ENCODE results near the gene HP.

DNA sequence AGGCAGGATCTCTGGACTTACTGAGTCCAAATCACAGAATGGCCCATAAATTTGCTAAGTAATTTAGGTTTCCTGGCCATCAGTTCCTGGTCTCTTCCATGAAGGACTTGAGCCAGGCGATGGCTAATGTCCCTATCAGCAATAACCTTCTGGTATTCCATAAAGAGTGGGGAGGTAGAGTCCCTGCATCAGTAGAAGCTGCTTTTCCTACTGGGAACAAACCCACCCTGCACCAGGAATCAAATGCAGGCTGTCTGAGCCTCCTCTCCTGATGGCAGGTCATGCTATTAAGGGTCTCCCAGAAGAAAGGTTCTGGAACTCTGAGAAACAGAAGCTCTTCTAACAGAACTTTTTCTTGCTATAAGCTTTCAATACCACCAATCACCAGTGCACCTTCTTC is 7.3 kb downstream of the HP start:
- no peak for TF ChIP-seq POLR2A (IDR thresholded peaks at IDR 0.05; ENCODE audit: low read depth, low read length)
- no peak for TF ChIP-seq SPI1 (IDR thresholded peaks at IDR 0.05; ENCODE audit: low read depth, low read length)
- no peak for TF ChIP-seq TAF1 (IDR thresholded peaks at IDR 0.05; ENCODE audit: low read depth, low read length)
- TF ChIP-seq POLR2AphosphoS5 (IDR thresholded peaks at IDR 0.05; ENCODE audit: low read depth, low read length) = no peak
